H9 (cell line): ENCODE results near the gene ITGA8. TPM values are rescaled to one million over a fixed set of nuclear protein-coding genes. Genes with fewer than 3 reads are reported as not detected.

ENCODE experiments used
- DNase-seq: peaks from one replicate; pipeline ENCODE4 v3.0.0-alpha.2; 2017
- H2AFZ ChIP-seq: one replicate; pipeline ENCODE4 v1.6.1; 2013; ENCODE audit warnings: mild to moderate bottlenecking, low read length, control low read depth, moderate library complexity
- H2AK5ac ChIP-seq: 2 replicates; pipeline ENCODE4 v1.6.1; 2013; ENCODE audit warnings: low read length, control low read depth, mixed read lengths; ENCODE audit not compliant: insufficient read length
- H2BK120ac ChIP-seq: one replicate; pipeline ENCODE4 v1.6.1; 2013; ENCODE audit warnings: low read depth, mild to moderate bottlenecking, low read length, control low read depth, inconsistent platforms; ENCODE audit not compliant: poor library complexity, severe bottlenecking
- H2BK12ac ChIP-seq: 2 replicates; pipeline ENCODE4 v1.6.1; 2013; ENCODE audit warnings: low read length, control low read depth, mixed read lengths, low read depth; ENCODE audit not compliant: insufficient read length
- H2BK15ac ChIP-seq: 2 replicates; pipeline ENCODE4 v1.6.1; 2013; ENCODE audit warnings: low read depth, low read length, control low read depth
- H2BK20ac ChIP-seq: one replicate; pipeline ENCODE4 v1.6.1; 2013; ENCODE audit warnings: low read depth, mild to moderate bottlenecking, low read length, control low read depth, inconsistent platforms; ENCODE audit not compliant: poor library complexity, severe bottlenecking
- H2BK5ac ChIP-seq: 2 replicates; pipeline ENCODE4 v1.6.1; 2013; ENCODE audit warnings: low read length, control low read depth, mixed read lengths; ENCODE audit not compliant: insufficient read length
- H3K14ac ChIP-seq: 2 replicates; pipeline ENCODE4 v1.6.1; 2013; ENCODE audit warnings: low read length, control low read depth; ENCODE audit not compliant: insufficient read depth
- H3K18ac ChIP-seq: 2 replicates; pipeline ENCODE4 v1.6.1; 2013; ENCODE audit warnings: low read depth, mild to moderate bottlenecking, mixed read lengths, low read length, control low read depth; ENCODE audit not compliant: insufficient read length
- H3K23ac ChIP-seq: 2 replicates; pipeline ENCODE4 v1.6.1; 2013; ENCODE audit warnings: low read length, control low read depth, mixed read lengths, low read depth; ENCODE audit not compliant: insufficient read length
- H3K23me2 ChIP-seq: 2 replicates; pipeline ENCODE4 v1.6.1; 2013; ENCODE audit warnings: low read depth, mild to moderate bottlenecking, mixed read lengths, low read length, control low read depth; ENCODE audit not compliant: insufficient read length, poor library complexity, severe bottlenecking
- H3K27ac ChIP-seq: 2 replicates; pipeline ENCODE4 v1.5.1; 2013; ENCODE audit warnings: low read length, control low read depth, mixed read lengths, low read depth; ENCODE audit not compliant: insufficient read length
- H3K27me3 ChIP-seq: 2 replicates; pipeline ENCODE4 v1.6.1; 2013; ENCODE audit warnings: low read length, control low read depth, inconsistent platforms; ENCODE audit not compliant: insufficient read depth
- H3K4ac ChIP-seq: 2 replicates; pipeline ENCODE4 v1.6.1; 2013; ENCODE audit warnings: low read depth, mild to moderate bottlenecking, control low read depth, inconsistent platforms, low read length, moderate library complexity
- H3K4me1 ChIP-seq: 2 replicates; pipeline ENCODE4 v1.6.1; 2013; ENCODE audit warnings: low read length, control low read depth, inconsistent platforms; ENCODE audit not compliant: insufficient read depth
- H3K4me2 ChIP-seq: 2 replicates; pipeline ENCODE4 v1.6.1; 2013; ENCODE audit warnings: low read length, control low read depth, mixed read lengths; ENCODE audit not compliant: insufficient read length, insufficient read depth
- H3K56ac ChIP-seq: 2 replicates; pipeline ENCODE4 v1.6.1; 2013; ENCODE audit warnings: low read depth, mild to moderate bottlenecking, mixed read lengths, low read length, control low read depth; ENCODE audit not compliant: insufficient read length
- H3K79me1 ChIP-seq: 2 replicates; pipeline ENCODE4 v1.6.1; 2013; ENCODE audit warnings: low read depth, mild to moderate bottlenecking, moderate library complexity, low read length, control low read depth, inconsistent platforms; ENCODE audit not compliant: insufficient read depth, poor library complexity, severe bottlenecking
- H3K79me2 ChIP-seq: 2 replicates; pipeline ENCODE4 v1.6.1; 2013; ENCODE audit warnings: low read length, control low read depth, inconsistent platforms; ENCODE audit not compliant: insufficient read depth
- H3K9ac ChIP-seq: 2 replicates; pipeline ENCODE4 v1.6.1; 2013; ENCODE audit warnings: low read length, control low read depth, mixed read lengths; ENCODE audit not compliant: insufficient read length; ENCODE audit errors: extremely low read depth
- H3K9me3 ChIP-seq: one replicate; pipeline ENCODE4 v1.6.1; 2013; ENCODE audit warnings: low read depth, low read length, inconsistent platforms; ENCODE audit not compliant: control insufficient read depth
- H3T11ph ChIP-seq: one replicate; pipeline ENCODE4 v1.6.1; 2013; ENCODE audit warnings: mild to moderate bottlenecking, low read length, control low read depth, inconsistent platforms
- H4K20me1 ChIP-seq: one replicate; pipeline ENCODE4 v1.6.1; 2013; ENCODE audit not compliant: control insufficient read depth, insufficient read length, insufficient read depth
- H4K5ac ChIP-seq: 2 replicates; pipeline ENCODE4 v1.6.1; 2013; ENCODE audit warnings: low read depth, mild to moderate bottlenecking, mixed read lengths, low read length, control low read depth; ENCODE audit not compliant: insufficient read length
- H4K8ac ChIP-seq: replicated peaks from 2 replicates; pipeline ENCODE4 v1.6.1; 2013; ENCODE audit warnings: low read length, control low read depth, mixed read lengths, low read depth; ENCODE audit not compliant: insufficient read length
- H4K91ac ChIP-seq: 2 replicates; pipeline ENCODE4 v1.6.1; 2013; ENCODE audit warnings: low read depth, mild to moderate bottlenecking, moderate library complexity, mixed read lengths, low read length, control low read depth; ENCODE audit not compliant: insufficient read length
- H3K27ac Mint-ChIP-seq, 3 experiments: 2 replicates in 2 of 3; 3 replicates in 1 of 3; pipeline ENCODE4 v1.8.0; 2020 to 2021; ENCODE audit warnings: mixed read lengths in 3 of 3, mild to moderate bottlenecking in 1 of 3, moderate library complexity in 1 of 3
- H3K27me3 Mint-ChIP-seq: 2 replicates; pipeline ENCODE4 v1.8.0; 2021; ENCODE audit warnings: low read depth, mild to moderate bottlenecking, moderate library complexity, mixed read lengths
- H3K36me3 Mint-ChIP-seq, 3 experiments: 2 replicates in 2 of 3; 3 replicates in 1 of 3; pipeline ENCODE4 v1.8.0; 2020 to 2021; ENCODE audit warnings: low read depth in 3 of 3, mixed read lengths in 3 of 3; ENCODE audit not compliant: insufficient read depth in 1 of 3
- H3K4me1 Mint-ChIP-seq, 2 experiments: 2 replicates each; pipeline ENCODE4 v1.8.0; 2020; ENCODE audit warnings: mixed read lengths in 2 of 2
- H3K4me3 Mint-ChIP-seq, 2 experiments: 2 replicates in 1 of 2; 3 replicates in 1 of 2; pipeline ENCODE4 v1.8.0; 2020 to 2021; ENCODE audit warnings: mild to moderate bottlenecking in 2 of 2, mixed read lengths in 2 of 2, moderate library complexity in 1 of 2
- H3K9me3 Mint-ChIP-seq, 2 experiments: 2 replicates in 1 of 2; 3 replicates in 1 of 2; pipeline ENCODE4 v1.8.0; 2020; ENCODE audit warnings: mild to moderate bottlenecking in 2 of 2, mixed read lengths in 2 of 2, moderate library complexity in 1 of 2
- CTCF ChIP-seq: fragments of 200-600 bp; sonication (generic); conservative IDR thresholded peaks from 3 replicates; pipeline ENCODE4 v1.8.0; 2021; ENCODE audit warnings: antibody characterized with exemption, mild to moderate bottlenecking
- WGBS: extraction: QIAGEN DNeasy Blood & Tissue Kit; methylation state at CpG from one replicate; pipeline ENCODE4 v1.1.7; 2013; ENCODE audit warnings: missing lambda C conversion rate, low lambda C conversion rate, mixed read lengths; ENCODE audit not compliant: insufficient read length; ENCODE audit errors: extremely low coverage; 5-methylcytosine and 5-hydroxymethylcytosine counted together
- total RNA-seq: library from RNA; stranded (reverse); gene quantifications from 2 replicates; pipeline ENCODE4 v1.2.1, GENCODE V29; 2021

Gene ITGA8
- total RNA-seq, 1 experiment from 2014 or later: not detected

- no peaks in the 10 kb centered on the region for H3K4me1 ChIP-seq
- H4K20me1 ChIP-seq: no peaks in the 10 kb centered on the region
- no peaks in the 10 kb centered on the region for H3K79me2 ChIP-seq
- H4K91ac ChIP-seq: no peak overlapping the region
- H3K79me1 ChIP-seq: no peaks in the 10 kb centered on the region
- no peak overlapping the region for H2BK120ac ChIP-seq
- H3K14ac ChIP-seq: no peak overlapping the region
- no peak overlapping the region for H2BK15ac ChIP-seq
- H3K27ac ChIP-seq: no peak overlapping the region
- Mint-ChIP-seq H3K36me3 (no peaks in the 10 kb centered on the region; a peak in 1 of 7 replicates), H3K4me3 (no peak overlapping the region), H3K27ac (no peak overlapping the region), H3K27me3 (peaks cover 11% of the 10 kb centered on the region), H3K9me3 (peaks cover 0 to 2% of the 10 kb centered on the region in 2 experiments; a peak in 1 of 5 replicates), H3K4me1 (no peaks in the 10 kb centered on the region)
- H3K4me2 ChIP-seq: no peak overlapping the region
- H2AFZ ChIP-seq: no peak overlapping the region
- no peaks in the 10 kb centered on the region for H3K23me2 ChIP-seq
- no peak overlapping the region for H4K5ac ChIP-seq
- H3K4ac ChIP-seq: no peak overlapping the region
- H3T11ph ChIP-seq: no peak overlapping the region
- no peaks in the 10 kb centered on the region for H3K27me3 ChIP-seq
- WGBS: no CpG with 5 or more reads among the region's 2 CpGs
- H2BK20ac ChIP-seq: no peak overlapping the region
- H2BK12ac ChIP-seq: no peak overlapping the region
- no peaks in the 10 kb centered on the region for H3K9me3 ChIP-seq
- no peak overlapping the region for H3K23ac ChIP-seq
- DNase-seq: no peak
- no peak overlapping the region for H3K9ac ChIP-seq
- TF ChIP-seq CTCF: no peak
- no peak overlapping the region for H2BK5ac ChIP-seq
- no peak overlapping the region for H4K8ac ChIP-seq
- no peak overlapping the region for H2AK5ac ChIP-seq
- no peak overlapping the region for H3K56ac ChIP-seq
- H3K18ac ChIP-seq: no peak overlapping the region
These were observed 41.0 kb upstream of the ITGA8 start for GRCh38 chr10:15760681-15761080.
